DLD1 (cell line): Measurements from ENCODE around the gene ANKS1A.
"Not testable (repeated sequence)": the region's sequence is repeated elsewhere in the genome, so short reads cannot be mapped to it uniquely, and the experiment has no call there.

Experiments
- in situ Hi-C: cut with HindIII; loops from 2 replicates; pipeline ENCODE4 v1.10.0; 2017; ENCODE audit warnings: low sequenced_read_pairs

Gene ANKS1A

DNA sequence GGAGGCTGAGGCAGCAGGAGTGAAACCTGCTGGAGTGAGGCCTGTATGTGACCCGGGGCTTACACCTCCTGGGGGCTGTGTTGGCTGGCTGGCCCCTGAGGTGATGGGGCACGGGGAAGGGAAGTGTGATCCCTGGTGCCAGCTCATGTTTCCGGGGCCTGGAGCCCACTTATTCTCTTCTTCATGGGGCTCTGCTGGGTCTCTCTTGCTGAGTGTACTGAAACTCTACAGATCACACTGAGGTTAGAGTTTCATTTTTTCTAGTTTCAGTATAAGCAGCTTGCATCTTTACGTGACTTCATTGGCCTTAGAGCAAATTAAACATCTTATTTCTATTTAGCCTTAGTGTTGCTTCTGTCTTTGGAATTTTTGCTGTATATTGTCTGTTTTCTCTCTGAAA lies 96.2 kb downstream of the ANKS1A start:
- in situ Hi-C loops, result no loop called here

- in situ Hi-C loops, result no loop called here
These were observed 97.8 kb downstream of the ANKS1A start for GRCh38 chr6:34986845-34987246.

GRCh38 chr6:34987506-34987905 lies 98.5 kb downstream of the ANKS1A start:
- in situ Hi-C loops, result no loop called here

- in situ Hi-C loops, result no loop called here
These were observed 102.0 kb downstream of the ANKS1A start for GRCh38 chr6:34990971-34991560.

GRCh38 chr6:34992376-34992775 lies 103.3 kb downstream of the ANKS1A start:
- in situ Hi-C loops, result no loop called here

GRCh38 chr6:34993213-34993612 lies 104.2 kb downstream of the ANKS1A start:
- in situ Hi-C loops, result no loop called here

DNA sequence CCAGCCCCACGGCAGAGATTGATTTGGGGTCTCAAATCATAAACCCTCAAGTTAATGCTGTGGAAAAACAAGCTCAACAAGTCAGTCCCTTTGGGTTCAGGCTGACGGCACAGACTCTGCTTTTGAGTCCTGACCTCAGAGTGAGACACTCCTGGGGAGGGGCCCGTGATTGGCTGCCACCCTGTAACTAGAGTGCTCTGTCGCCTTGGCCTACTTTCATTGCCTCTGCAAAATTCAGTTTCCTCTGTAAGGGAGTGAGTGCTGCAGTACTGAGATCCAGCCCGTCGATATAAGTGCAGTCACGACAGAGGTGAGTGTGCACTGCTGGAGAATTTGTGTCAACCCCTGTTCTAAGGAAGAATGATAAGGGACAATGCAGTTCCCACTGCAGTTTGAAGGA lies 105.6 kb downstream of the ANKS1A start:
- in situ Hi-C loops, result no loop called here

DNA sequence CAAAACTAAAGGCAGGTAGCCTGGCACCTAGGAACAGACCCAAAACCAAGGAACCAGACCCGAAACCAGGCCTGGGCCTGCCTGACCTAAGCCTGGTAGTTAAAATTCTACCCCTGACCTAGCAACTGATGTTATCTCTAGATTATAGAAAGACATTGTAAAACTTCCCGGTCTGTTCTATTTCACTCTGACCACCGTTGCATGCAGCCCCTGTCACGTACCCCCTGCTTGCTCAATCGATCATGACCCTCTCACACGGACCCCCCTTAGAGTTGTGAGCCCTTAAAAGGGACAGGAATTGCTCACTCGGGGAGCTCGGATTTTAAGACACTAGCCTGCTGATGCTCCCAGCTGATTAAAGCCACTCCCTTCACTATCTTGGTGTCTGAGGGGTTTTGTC lies 109.4 kb downstream of the ANKS1A start:
- in situ Hi-C loops, result not testable (repeated sequence)

DNA sequence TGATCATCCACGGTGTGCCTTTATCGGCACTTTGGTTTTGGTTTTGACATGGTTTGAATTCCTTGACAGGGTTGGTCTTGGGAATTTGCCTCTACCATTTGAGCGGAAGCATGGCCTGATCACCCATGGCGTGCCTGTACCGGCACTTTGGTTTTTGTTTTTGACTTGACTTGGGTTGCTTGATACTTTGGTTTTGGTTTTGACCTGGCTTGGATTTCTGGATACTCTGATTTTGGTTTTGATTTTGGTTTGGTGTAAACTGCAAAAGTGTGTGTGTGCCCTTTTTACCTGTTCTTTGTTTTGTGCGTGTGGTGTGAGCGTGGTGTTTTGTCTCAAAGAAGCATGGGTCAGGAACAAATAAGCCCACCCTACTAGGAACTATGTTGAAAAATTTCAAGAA lies 110.1 kb downstream of the ANKS1A start:
- in situ Hi-C loops, result not testable (repeated sequence)

- in situ Hi-C loops, result not testable (repeated sequence)
These were observed 110.9 kb downstream of the ANKS1A start for GRCh38 chr6:34999962-35000361.

GRCh38 chr6:35001349-35001748 lies 112.3 kb downstream of the ANKS1A start:
- in situ Hi-C loops, result not testable (repeated sequence)

DNA sequence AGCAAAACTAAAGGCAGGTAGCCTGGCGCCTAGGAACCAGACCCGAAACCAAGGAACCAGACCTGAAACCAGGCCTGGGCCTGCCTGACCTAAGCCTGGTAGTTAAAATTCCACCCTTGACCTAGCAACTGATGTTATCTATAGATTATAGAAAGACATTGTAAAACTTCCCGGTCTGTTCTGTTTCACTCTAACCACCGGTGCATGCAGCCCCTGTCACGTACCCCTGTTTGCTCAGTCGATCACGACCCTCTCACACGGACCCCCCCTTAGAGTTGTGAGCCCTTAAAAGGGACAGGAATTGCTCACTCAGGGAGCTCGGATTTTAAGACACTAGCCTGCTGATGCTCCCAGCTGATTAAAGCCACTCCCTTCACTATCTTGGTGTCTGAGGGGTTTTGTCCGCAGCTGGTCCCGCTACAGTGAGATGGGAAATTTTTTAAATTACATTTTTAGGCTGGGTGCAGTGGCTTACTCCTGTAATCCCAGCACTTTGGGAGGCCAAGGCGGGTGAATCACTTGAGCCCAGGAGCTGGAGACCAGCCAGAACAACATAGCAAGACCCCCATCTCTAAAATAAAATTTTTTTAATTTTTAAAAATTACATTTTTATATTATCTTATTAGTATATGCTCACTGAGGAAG lies 115.0 kb downstream of the ANKS1A start:
- in situ Hi-C loops, result not testable (repeated sequence)

- in situ Hi-C loops, result no loop called here
These were observed 118.0 kb downstream of the ANKS1A start for GRCh38 chr6:35007016-35007415.

GRCh38 chr6:35008858-35009257 lies 119.8 kb downstream of the ANKS1A start:
- in situ Hi-C loops, result no loop called here

DNA sequence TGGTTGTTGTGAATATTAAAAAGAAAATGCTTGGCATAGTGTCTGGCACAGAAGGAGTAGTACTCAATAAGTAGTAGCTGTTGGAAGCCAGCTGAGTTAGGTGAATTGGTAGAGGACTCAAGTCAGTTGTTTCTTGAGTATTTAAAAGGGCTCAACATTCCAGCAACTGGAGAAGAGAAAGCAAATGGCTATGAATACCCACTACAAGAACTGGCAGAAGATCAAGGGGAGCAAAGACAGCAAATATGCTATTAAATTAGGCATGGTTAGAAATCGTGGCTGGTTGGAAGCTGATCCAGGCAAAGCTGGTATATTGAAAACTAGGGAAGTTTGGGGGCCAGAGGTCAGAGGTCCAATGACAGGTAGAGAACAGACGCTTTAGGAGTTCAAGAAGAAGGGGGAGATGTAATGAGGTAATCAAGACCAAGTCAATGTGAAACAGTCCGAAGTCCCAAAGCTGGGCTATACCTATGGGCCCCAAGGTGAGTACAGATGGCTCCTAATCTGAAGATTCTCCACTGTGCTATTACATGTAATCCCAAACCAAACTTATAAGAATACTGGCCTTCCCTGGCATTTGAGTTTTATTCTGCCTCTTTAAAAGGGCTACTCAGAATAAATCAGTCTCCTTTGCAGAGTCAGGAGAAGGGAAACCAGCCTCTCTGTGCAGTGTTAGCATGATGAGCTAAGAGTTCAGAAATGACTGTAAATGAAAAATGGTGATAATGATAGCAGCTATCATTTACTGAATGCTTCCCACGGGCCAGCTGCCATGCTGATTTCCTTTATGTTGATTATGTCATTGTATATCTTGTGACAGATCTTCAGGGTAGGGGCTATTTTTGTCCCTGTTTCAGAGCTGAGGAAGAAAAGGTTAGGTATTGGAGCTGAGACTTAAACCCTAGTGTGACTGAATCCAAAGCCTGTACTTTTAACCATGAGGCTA lies 122.3 kb downstream of the ANKS1A start:
- in situ Hi-C loops, result no loop called here

- in situ Hi-C loops, result no loop called here
These were observed 124.6 kb downstream of the ANKS1A start for GRCh38 chr6:35013701-35014100.

GRCh38 chr6:35014341-35014740 lies 125.3 kb downstream of the ANKS1A start:
- in situ Hi-C loops, result no loop called here

- in situ Hi-C loops, result no loop called here
These were observed 125.7 kb downstream of the ANKS1A start for GRCh38 chr6:35014786-35015185.

DNA sequence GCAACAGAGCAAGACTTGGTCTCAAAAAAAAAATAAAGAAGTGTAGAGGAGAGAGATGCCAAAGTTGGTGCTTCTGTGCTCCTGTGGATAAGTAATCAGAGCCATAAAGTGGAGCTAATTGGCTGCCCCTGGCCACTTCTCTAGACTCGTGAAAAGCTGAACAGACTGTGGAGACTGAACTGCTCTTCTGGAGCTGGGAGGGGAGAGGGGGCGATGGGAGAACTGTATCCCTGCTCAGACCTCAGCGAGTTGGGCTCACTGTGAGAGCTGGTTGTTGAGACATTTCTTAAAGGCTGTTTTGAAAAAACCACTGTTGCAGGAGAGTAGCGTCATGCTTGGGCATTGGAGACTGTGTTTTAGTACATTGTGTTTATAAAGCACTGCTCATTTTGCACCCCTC lies 126.4 kb downstream of the ANKS1A start:
- in situ Hi-C loops, result no loop called here

DNA sequence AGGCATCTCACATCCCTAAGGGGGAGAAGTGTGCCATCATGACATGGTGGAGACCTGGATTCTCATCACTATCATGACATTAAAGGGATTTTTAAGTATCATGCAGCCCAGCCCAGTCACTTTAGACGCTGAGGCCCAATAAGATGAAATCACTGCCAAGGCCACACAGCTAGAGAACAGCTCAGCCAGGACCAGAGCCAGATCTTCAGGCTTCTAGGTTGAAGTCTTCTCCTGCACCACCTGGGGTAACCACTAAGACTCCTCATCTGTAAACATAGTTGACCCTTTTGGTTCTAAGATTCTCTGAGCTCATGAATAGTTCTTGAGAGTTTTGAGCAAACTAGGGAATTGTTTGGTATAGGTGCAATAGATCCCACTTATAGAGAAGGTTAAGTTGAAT lies 126.9 kb downstream of the ANKS1A start:
- in situ Hi-C loops, result no loop called here

DNA sequence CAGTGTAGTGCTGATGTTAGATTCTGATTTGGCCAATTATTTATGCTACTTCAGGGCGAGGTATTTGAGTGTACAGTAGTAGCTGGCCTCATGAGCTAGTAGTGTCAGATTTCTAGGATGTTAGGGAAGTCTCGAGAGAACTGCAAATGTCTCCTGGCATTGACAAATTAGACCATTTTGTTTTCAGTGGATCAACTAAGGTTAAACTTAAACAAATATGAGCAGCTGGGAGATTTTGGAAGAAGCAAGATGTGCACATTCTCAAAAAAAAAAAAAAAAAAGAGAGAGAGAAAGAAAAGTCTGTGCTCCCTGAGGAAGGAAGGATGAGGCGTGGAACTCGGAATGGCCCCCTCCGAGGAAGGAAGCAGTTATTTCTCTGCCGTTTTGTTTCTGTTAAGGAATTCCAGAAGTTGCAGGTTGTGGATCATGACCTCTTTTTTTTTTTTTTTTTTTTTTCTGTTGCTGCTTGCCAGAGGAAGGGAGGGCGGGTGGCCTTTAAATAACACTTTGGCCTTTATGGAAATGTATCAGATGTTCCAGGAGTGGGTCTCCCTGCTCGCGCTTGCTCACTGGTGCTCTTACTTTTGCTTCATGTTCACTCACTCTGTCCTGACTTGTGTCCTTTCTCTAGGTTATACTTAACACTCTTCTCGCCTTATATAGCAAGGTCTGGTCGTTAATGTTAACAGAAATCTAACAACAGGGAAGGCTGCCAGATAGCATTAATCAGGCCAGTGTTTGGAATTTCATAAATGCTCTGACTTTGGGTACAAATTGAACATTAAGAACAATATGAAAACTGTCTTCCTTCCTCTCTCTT lies 127.7 kb downstream of the ANKS1A start:
- in situ Hi-C loops, result no loop called here
